OCI-LY1 (cell line): Measurements from ENCODE around the gene GPR39.

Experiments
- EZH2 ChIP-seq: fragments of 200-600 bp; sonication (generic), shearing (Covaris generic); IDR thresholded peaks from 2 replicates; pipeline ENCODE4 v1.8.0; 2017; ENCODE audit warnings: borderline replicate concordance, mixed run types, mild to moderate bottlenecking, antibody characterized with exemption, low read length, moderate library complexity, mixed read lengths
- TF ChIP-seq, protein P1 (sequence below): fragments of 200-600 bp; sonication (generic), shearing (Covaris generic); IDR thresholded peaks from 2 replicates; pipeline ENCODE4 v1.5.1; 2017; ENCODE audit warnings: mild to moderate bottlenecking, antibody characterized with exemption, low read length, moderate library complexity, mixed read lengths

DNA sequence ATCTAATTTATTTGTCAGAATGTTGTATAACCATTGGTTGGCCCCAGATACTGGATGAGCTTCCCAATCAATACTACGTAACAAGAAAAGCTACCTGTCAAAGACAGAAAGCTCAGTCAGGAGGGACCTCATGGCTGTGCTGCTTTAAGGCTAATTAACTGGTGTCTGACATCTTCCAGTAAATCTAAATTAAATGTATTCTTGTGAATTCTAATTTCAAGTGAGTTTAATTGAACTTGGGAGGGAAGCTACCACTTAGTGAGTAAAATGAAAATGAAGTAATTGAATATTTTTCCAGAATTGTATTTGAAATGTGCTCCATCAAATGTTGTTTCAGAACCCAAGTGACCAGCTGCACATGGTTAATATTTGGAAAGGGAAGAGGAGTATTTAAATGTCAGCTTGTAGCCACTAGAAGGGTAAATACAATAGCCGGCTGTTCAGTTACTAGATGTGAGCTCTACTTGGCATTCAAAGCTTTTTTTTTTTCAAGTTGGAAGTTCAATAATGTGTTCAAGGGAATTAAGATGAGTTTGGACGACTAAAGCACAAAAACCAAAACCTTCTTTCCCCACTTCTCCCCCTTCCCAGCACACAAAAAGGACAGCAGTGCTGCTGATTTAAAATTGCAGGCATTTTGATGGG lies 62.0 kb downstream of the GPR39 start:
- TF ChIP-seq, protein P1, sequence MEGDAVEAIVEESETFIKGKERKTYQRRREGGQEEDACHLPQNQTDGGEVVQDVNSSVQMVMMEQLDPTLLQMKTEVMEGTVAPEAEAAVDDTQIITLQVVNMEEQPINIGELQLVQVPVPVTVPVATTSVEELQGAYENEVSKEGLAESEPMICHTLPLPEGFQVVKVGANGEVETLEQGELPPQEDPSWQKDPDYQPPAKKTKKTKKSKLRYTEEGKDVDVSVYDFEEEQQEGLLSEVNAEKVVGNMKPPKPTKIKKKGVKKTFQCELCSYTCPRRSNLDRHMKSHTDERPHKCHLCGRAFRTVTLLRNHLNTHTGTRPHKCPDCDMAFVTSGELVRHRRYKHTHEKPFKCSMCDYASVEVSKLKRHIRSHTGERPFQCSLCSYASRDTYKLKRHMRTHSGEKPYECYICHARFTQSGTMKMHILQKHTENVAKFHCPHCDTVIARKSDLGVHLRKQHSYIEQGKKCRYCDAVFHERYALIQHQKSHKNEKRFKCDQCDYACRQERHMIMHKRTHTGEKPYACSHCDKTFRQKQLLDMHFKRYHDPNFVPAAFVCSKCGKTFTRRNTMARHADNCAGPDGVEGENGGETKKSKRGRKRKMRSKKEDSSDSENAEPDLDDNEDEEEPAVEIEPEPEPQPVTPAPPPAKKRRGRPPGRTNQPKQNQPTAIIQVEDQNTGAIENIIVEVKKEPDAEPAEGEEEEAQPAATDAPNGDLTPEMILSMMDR: no peak
- no peak for TF ChIP-seq EZH2
